Measurements from ENCODE around the gene AFAP1L2.

Gene AFAP1L2

DNA sequence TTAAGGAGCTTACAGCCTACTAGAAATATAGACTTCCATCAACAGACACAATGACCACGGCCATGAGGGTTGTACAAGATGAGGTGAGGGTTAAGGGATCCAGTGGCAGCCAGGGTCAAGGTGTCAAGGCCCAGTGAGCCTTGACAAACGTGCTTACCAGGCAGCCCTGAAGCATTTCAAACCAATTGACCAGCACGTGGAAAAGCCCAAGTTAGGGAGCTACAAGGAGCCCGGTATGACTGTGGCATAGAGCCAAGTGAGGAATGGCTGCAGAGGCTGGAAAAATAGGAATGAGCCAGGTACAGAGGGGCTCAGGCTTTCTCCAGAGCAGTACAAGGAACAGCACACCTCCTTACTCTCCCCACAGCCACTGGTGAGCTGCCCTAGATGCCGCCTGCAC lies 12.7 kb downstream of the AFAP1L2 start:
- DNase-seq (ENCODE audit: low read depth): no peak
- TF ChIP-seq, protein P1, sequence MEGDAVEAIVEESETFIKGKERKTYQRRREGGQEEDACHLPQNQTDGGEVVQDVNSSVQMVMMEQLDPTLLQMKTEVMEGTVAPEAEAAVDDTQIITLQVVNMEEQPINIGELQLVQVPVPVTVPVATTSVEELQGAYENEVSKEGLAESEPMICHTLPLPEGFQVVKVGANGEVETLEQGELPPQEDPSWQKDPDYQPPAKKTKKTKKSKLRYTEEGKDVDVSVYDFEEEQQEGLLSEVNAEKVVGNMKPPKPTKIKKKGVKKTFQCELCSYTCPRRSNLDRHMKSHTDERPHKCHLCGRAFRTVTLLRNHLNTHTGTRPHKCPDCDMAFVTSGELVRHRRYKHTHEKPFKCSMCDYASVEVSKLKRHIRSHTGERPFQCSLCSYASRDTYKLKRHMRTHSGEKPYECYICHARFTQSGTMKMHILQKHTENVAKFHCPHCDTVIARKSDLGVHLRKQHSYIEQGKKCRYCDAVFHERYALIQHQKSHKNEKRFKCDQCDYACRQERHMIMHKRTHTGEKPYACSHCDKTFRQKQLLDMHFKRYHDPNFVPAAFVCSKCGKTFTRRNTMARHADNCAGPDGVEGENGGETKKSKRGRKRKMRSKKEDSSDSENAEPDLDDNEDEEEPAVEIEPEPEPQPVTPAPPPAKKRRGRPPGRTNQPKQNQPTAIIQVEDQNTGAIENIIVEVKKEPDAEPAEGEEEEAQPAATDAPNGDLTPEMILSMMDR (conservative IDR thresholded peaks at IDR 0.05; ENCODE audit: control insufficient read depth, insufficient read depth, low read depth, low read length): no peak
- no peak overlapping the region for H3K4me3 ChIP-seq (ENCODE audit: control insufficient read depth, low read depth, low read length)

DNA sequence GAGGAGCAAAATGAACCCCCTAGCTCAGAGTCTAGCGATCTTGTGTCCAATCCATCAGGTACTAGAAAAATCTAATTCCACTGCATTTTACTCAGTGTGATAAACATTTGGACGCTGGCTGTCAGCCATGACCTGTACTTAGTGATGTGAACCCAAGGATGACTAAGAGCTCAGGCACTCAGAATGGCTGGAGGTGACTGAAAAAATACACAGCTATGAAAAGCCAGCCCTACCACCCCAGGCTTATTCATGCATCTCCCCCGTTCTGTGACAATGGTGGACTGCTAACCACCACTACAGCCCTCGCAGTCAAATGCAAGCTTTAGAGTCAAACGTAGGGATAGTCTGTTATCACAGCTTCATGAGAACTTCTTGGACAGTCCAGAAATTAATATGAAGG lies 14.9 kb downstream of the AFAP1L2 start:
- peak; percentile 66 for DNase-seq (ENCODE audit: low read depth)
- TF ChIP-seq, protein P1 (conservative IDR thresholded peaks at IDR 0.05; ENCODE audit: control insufficient read depth, insufficient read depth, low read depth, low read length): no peak
- H3K4me3 ChIP-seq (ENCODE audit: control insufficient read depth, low read depth, low read length): no peak overlapping the region

DNA sequence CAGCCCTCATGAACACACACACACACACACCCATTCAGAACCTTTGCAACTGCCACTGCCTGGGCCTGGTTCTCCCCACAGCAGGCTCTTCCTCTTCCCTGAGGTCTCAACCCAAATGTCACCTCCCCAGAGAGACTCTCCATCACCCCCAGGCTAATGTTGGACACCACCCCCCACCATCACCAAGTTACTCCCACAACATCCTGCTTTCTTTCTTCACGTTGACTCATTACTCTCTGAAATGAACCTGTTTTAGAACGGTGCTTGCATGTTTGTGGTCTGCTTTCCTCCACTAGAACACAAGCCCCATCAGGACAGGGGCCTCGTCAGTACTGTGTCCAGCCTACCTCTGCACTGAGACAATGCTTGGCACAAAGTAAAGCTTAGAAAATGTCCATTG lies 16.0 kb downstream of the AFAP1L2 start:
- H3K4me3 ChIP-seq (ENCODE audit: control insufficient read depth, low read depth, low read length): no peak overlapping the region
- DNase-seq (ENCODE audit: low read depth): no peak
- TF ChIP-seq, protein P1 (conservative IDR thresholded peaks at IDR 0.05; ENCODE audit: control insufficient read depth, insufficient read depth, low read depth, low read length): no peak

DNA sequence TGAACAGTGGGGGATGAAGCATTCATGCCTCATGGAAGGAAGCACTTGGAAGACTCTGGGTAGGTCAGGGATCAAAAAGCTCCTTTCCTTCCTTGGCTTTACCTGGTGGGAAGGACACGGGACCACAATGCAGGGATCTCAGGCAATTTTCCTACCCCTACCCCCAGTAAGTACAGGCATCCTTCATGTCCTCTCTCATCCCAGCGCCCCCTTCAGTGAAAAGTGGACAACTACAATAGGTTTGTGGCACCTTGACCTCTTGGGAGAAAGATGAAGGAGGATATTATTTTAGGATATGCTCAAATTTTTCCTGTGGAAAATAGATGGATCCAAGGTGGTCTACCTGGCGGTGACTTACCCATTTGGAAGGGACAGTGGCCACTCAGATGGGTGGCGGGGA lies 16.5 kb downstream of the AFAP1L2 start:
- H3K4me3 ChIP-seq (ENCODE audit: control insufficient read depth, low read depth, low read length): no peak overlapping the region
- no peak for DNase-seq (ENCODE audit: low read depth)
- TF ChIP-seq, protein P1 (conservative IDR thresholded peaks at IDR 0.05; ENCODE audit: control insufficient read depth, insufficient read depth, low read depth, low read length): no peak

DNA sequence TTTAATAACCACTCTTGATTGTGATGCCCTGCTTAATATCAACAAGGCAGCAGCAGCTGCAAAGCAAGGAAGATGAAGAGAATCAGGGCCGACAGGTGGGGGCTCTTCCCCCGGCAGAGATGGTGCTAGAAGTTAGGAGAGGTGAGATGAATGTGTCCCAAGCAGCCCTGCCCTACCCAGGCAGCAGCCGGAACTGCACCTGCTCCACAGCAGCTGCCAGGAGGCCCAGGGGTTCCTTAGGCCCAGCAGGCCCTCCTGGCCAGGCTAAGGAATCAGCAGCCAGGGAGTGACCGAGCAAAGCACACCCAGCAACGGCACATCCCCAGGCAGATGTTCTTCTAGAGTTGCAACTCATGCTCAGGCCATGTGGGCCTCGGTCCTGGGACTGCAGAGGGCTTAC lies 17.9 kb downstream of the AFAP1L2 start:
- H3K4me3 ChIP-seq (ENCODE audit: control insufficient read depth, low read depth, low read length): no peak overlapping the region
- TF ChIP-seq, protein P1 (conservative IDR thresholded peaks at IDR 0.05; ENCODE audit: control insufficient read depth, insufficient read depth, low read depth, low read length): no peak
- no peak for DNase-seq (ENCODE audit: low read depth)

DNA sequence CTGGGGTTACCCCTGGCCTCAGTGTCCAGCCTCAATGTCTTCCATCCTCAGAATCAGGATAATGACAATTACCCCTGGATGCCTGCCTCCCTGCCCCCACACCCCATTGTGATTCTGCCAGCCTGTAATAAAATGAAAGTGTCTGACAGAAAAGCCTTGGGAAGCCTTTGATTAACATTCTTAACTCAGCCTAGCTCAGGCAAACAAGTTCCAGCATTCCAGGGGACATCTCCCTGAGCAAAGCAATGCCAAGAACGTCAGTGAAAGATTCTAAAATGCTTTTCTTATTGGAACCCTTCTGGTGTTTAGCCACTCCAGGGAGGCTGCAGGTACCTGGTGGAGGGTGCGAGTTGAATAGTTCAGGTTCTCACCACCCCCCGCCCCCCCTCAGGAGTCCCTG lies 18.7 kb downstream of the AFAP1L2 start:
- DNase-seq (ENCODE audit: low read depth): no peak
- TF ChIP-seq, protein P1 (conservative IDR thresholded peaks at IDR 0.05; ENCODE audit: control insufficient read depth, insufficient read depth, low read depth, low read length): no peak

DNA sequence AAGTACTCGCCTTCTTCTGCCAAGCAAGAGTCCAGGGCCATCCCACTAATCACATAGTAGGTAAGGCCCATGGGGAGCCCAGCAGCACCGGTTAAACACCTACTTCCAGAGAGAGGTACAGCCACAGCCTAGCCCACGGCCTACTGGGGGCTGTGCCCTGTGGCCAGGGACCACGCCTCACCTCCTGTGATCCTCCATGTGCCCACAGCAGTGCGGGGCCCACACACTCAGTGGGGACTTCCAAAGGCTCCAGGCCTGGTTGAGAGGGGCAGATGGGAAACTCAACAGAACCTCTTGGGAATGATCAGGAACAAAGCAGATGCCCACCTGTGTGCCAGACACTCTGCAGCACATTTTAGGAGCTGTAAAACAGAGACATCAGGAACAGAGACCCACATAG lies 19.7 kb downstream of the AFAP1L2 start:
- TF ChIP-seq, protein P1 (conservative IDR thresholded peaks at IDR 0.05; ENCODE audit: control insufficient read depth, insufficient read depth, low read depth, low read length): no peak
- H3K4me3 ChIP-seq (ENCODE audit: control insufficient read depth, low read depth, low read length): no peak overlapping the region
- DNase-seq (ENCODE audit: low read depth): no peak

More for the DNA sequence above, 18.7 kb downstream of the AFAP1L2 start:
- no peak overlapping the region for H3K4me3 ChIP-seq (ENCODE audit: control insufficient read depth, low read depth, low read length)
